ENCODE data around the gene CEACAM6. TPM values are rescaled to one million over a fixed set of nuclear protein-coding genes. Genes with fewer than 3 reads are reported as not detected.

CEACAM6 gene
- total RNA-seq, 6 donors from 2014 or later: 140 to 651 (median 539) TPM

DNA sequence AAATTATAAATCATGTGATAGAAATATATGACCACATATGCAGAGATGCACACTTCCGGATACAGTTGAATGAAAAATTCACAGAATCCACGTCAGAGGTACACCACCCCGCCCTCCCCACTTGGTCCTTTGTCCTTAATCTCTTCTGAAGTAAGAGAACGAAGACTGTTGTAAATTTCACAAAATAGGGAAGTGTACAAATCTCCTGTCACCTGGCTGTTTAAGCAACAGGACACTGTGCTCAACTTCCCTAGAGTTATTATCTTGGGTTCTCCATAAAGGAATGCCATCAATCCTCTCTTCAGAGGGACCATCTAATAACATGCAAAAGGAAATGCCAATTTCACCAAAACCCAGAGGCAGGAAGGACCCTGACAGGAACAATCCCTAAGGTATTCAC, 10.5 kb upstream of the CEACAM6 start:
- Histone ChIP-seq H3K9me3 (no peaks in the 10 kb centered on the region), H3K36me3 (no peaks in the 10 kb centered on the region), H3K27me3 (no peaks in the 10 kb centered on the region), H3K4me1 (peaks cover 0 to 18% (median 1%) of the 10 kb centered on the region in 4 donors), H3K4me3 (no peak overlapping the region), H3K27ac (peak overlapping the region in 1 of 4 donors; percentile 21)
- TF ChIP-seq EP300 (IDR thresholded peaks at IDR 0.05): no peak
- TF ChIP-seq, protein P1, sequence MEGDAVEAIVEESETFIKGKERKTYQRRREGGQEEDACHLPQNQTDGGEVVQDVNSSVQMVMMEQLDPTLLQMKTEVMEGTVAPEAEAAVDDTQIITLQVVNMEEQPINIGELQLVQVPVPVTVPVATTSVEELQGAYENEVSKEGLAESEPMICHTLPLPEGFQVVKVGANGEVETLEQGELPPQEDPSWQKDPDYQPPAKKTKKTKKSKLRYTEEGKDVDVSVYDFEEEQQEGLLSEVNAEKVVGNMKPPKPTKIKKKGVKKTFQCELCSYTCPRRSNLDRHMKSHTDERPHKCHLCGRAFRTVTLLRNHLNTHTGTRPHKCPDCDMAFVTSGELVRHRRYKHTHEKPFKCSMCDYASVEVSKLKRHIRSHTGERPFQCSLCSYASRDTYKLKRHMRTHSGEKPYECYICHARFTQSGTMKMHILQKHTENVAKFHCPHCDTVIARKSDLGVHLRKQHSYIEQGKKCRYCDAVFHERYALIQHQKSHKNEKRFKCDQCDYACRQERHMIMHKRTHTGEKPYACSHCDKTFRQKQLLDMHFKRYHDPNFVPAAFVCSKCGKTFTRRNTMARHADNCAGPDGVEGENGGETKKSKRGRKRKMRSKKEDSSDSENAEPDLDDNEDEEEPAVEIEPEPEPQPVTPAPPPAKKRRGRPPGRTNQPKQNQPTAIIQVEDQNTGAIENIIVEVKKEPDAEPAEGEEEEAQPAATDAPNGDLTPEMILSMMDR (IDR thresholded peaks at IDR 0.05): no peak
- TF ChIP-seq POLR2AphosphoS5 (IDR thresholded peaks at IDR 0.05): no peak
- no peak for TF ChIP-seq POLR2A (IDR thresholded peaks at IDR 0.05)
- ATAC-seq (ENCODE audit: low FRiP score in 2 of 2) (no peak), DNase-seq (no peak)
- 58 to 61% methylated on average over 4 of the region's 4 CpGs for WGBS, 2 donors

DNA sequence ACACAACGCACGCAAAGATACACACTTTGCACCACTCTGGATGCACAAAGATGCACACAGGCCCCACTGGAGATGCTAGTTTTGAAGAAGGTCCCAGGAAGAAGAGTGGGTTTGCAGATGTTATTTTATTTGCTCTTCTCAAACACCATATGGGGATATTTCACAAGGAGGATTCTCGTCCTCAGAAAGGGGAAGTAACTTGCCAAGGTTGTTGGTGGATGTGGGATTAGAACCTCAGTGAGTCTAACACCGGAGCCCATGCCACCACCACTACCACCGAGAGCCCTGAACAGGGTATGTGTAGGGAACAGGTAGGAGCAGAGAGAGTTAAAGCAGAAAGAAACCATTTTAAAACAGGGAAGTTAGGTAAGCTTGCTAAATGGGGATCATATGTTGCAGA, 9.6 kb upstream of the CEACAM6 start:
- no peak for TF ChIP-seq POLR2A (IDR thresholded peaks at IDR 0.05)
- no peak for TF ChIP-seq POLR2AphosphoS5 (IDR thresholded peaks at IDR 0.05)
- no peak for TF ChIP-seq EP300 (IDR thresholded peaks at IDR 0.05)
- TF ChIP-seq, protein P1 (IDR thresholded peaks at IDR 0.05): no peak
- Histone ChIP-seq H3K27me3 (no peaks in the 10 kb centered on the region), H3K9me3 (no peaks in the 10 kb centered on the region), H3K36me3 (no peaks in the 10 kb centered on the region), H3K4me1 (peaks cover 0 to 18% (median 1%) of the 10 kb centered on the region in 4 donors), H3K27ac (peak overlapping the region in 1 of 4 donors; percentile 21), H3K4me3 (no peak overlapping the region)
- ATAC-seq (ENCODE audit: low FRiP score in 2 of 2) (peak in 1 of 2 donors; percentile 40), DNase-seq (no peak)
- 59 to 66% methylated on average over 5 of the region's 5 CpGs for WGBS, 2 donors

DNA sequence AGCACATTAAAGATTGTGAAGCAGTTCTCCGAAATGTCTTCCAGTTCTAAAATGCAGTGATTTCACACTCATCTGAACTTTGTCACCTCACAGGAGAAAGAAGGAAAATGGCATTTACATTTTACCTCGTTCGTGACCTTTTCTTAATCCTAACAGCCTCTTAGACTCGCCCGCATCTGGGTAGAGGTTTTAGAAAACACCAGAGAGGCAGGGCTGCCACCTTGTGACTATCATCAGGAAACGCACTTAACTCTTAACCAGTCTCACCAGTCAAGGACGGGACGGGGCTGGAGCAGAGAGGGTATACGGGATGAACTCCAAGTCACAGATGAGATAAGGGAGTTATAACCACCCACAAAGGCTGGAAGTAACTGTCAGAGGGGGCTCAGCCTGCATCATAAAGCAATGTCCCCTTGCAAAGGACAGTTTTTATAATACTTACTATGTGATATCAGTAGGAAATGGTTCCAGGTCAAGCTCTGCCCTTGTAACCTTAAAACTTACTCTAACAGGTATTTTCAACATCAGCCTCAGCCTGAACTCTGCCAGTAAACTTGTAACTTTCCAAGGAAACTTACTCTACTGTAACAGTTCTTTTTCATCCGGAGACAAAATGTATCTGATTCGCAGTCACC, 8.6 kb upstream of the CEACAM6 start:
- Histone ChIP-seq H3K9me3 (no peaks in the 10 kb centered on the region), H3K36me3 (no peaks in the 10 kb centered on the region), H3K27me3 (no peaks in the 10 kb centered on the region), H3K4me3 (no peak overlapping the region), H3K27ac (peak overlapping the region in 1 of 4 donors; percentile 21), H3K4me1 (peaks cover 0 to 18% (median 1%) of the 10 kb centered on the region in 4 donors)
- WGBS, 2 donors: 19% methylated on average over 11 of the region's 11 CpGs
- DNase-seq (peak in 1 of 2 donors; percentile 80), ATAC-seq (ENCODE audit: low FRiP score in 2 of 2) (peak; percentile 75 to 78)
- TF ChIP-seq EP300 (IDR thresholded peaks at IDR 0.05): no peak
- TF ChIP-seq, protein P1 (IDR thresholded peaks at IDR 0.05): peak in 5 of 6 experiments; percentile 18 to 67 (median 56)

DNA sequence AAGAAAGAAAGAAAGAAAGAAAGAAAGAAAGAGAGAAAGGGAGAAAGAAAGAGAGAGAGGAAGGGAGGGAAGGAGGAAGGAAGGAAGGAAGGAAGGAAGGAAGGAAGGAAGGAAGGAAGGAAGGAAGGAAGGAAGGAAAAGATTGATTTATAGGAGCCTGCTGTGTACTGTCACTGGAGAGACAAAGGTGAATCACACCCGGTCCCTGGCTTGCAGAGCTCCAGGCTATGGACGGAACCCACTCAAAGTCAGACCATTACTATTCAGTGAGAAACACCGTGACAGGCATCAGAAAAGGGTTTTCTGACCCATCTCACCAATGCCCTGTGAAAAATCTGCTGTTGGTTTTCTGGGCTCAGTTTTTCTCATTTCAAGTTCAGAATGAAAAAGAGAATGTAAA, 7.3 kb upstream of the CEACAM6 start:
- Histone ChIP-seq H3K27me3 (no peaks in the 10 kb centered on the region), H3K9me3 (no peaks in the 10 kb centered on the region), H3K27ac (peak overlapping the region in 2 of 4 donors; percentile 2 to 49), H3K36me3 (no peaks in the 10 kb centered on the region), H3K4me3 (no peak overlapping the region), H3K4me1 (peaks cover 0 to 27% (median 2%) of the 10 kb centered on the region in 4 donors)
- 59 to 83% methylated on average over 3 of the region's 3 CpGs for WGBS, 2 donors
- ATAC-seq (ENCODE audit: low FRiP score in 2 of 2): no peak
- DNase-seq: no peak
- no peak for TF ChIP-seq POLR2A (IDR thresholded peaks at IDR 0.05)
- no peak for TF ChIP-seq EP300 (IDR thresholded peaks at IDR 0.05)
- TF ChIP-seq POLR2AphosphoS5 (IDR thresholded peaks at IDR 0.05): no peak
- TF ChIP-seq, protein P1 (IDR thresholded peaks at IDR 0.05): no peak
